Esophagus squamous epithelium (tissue), 5 donors: ENCODE results near the gene UBTD1. TPM values are rescaled to one million over a fixed set of nuclear protein-coding genes. Genes with fewer than 3 reads are reported as not detected.
A peak's percentile ranks its signal among the peaks of the same experiment; 100 is the strongest.

ENCODE experiments used
- DNase-seq: peaks from one replicate; lab custom pipeline; 2025; lab: John Stamatoyannopoulos, UW
- H3K27ac ChIP-seq, 4 donors: fragments of 200-600 bp; sonication (generic); one replicate each; pipeline ENCODE4 v1.5.1; 2016 to 2019; ENCODE audit warnings: mild to moderate bottlenecking in 1 of 4
- H3K27me3 ChIP-seq, 4 donors: fragments of 200-600 bp; sonication (generic); 1 replicate in 3 of 4; 2 replicates in 1 of 4; pipeline versions ENCODE4 v1.5.1 to v1.6.0; 2017 to 2021; ENCODE audit warnings: antibody characterized with exemption in 1 of 4
- H3K36me3 ChIP-seq, 3 donors: fragments of 200-600 bp; sonication (generic); one replicate each; pipeline ENCODE4 v1.5.1; 2016 to 2019
- H3K4me1 ChIP-seq, 3 donors: fragments of 200-600 bp; sonication (generic); one replicate each; pipeline ENCODE4 v1.5.1; 2017 to 2019
- H3K4me3 ChIP-seq, 4 donors: fragments of 200-600 bp; sonication (generic); 1 replicate in 3 of 4; 2 replicates in 1 of 4; pipeline ENCODE4 v1.5.1; 2016 to 2019; ENCODE audit warnings: mild to moderate bottlenecking in 2 of 4, moderate library complexity in 1 of 4
- H3K9me3 ChIP-seq, 3 donors: fragments of 200-600 bp; sonication (generic); one replicate each; pipeline ENCODE4 v1.5.1; 2016 to 2019
- CTCF ChIP-seq, 6 experiments: fragments of 450-650 bp in 4 of 6; fragments of 200-600 bp in 2 of 6; sonication (generic) in 2 of 6; IDR thresholded peaks; one replicate each; pipeline ENCODE4 v1.5.1; 2016 to 2019; ENCODE audit warnings: antibody characterized with exemption in 6 of 6, mild to moderate bottlenecking in 4 of 6, moderate library complexity in 4 of 6
- POLR2A ChIP-seq, 4 donors: fragments of 450-650 bp; IDR thresholded peaks; one replicate each; pipeline ENCODE4 v1.6.1; 2017; ENCODE audit warnings: antibody characterized with exemption in 4 of 4, mild to moderate bottlenecking in 4 of 4, moderate library complexity in 3 of 4
- WGBS, 2 donors: methylation state at CpG; one replicate each; pipeline ENCODE4 v1.1.5; 2018; 5-methylcytosine and 5-hydroxymethylcytosine counted together
- intact Hi-C: fragments of 100-400 bp; cut with DNase I; formaldehyde crosslinking; loops from one replicate; pipeline ENCODE4 v1.15.0; 2022
- total RNA-seq, 4 donors: library from RNA; depleted of rRNA; stranded (reverse); fragments of >200 nt; gene quantifications; one replicate each; pipeline ENCODE4 v1.1.0, GENCODE V29; 2016
- donor health status: DM: yes; HTN: yes; CAD: no.

UBTD1 gene
- total RNA-seq, 4 donors from 2014 or later = 4.3 to 8.5 (median 5.8) TPM

GRCh38 chr10:97534746-97535367 is 36.1 kb downstream of the UBTD1 start:
- Histone ChIP-seq H3K4me3 (no peak overlapping the region), H3K36me3 (no peaks in the 10 kb centered on the region), H3K4me1 (peaks cover 13 to 36% (median 17%) of the 10 kb centered on the region in 3 donors), H3K27ac (no peak overlapping the region), H3K9me3 (no peaks in the 10 kb centered on the region), H3K27me3 (no peaks in the 10 kb centered on the region)
- intact Hi-C loops = no loop called here
- WGBS, 2 donors = 90 to 91% methylated on average over 3 to 5 of the region's 6 CpGs
- DNase-seq = no peak
- peak in 4 of 6 experiments; percentile 19 to 63 (median 34) for TF ChIP-seq CTCF (IDR thresholded peaks at IDR 0.05)
- no peak for TF ChIP-seq POLR2A (IDR thresholded peaks at IDR 0.05)

- Histone ChIP-seq H3K9me3 (no peaks in the 10 kb centered on the region), H3K36me3 (no peaks in the 10 kb centered on the region), H3K4me3 (no peak overlapping the region), H3K4me1 (peaks cover 23 to 58% (median 30%) of the 10 kb centered on the region in 3 donors), H3K27me3 (no peaks in the 10 kb centered on the region), H3K27ac (no peak overlapping the region)
- TF ChIP-seq CTCF (IDR thresholded peaks at IDR 0.05) = no peak
- no peak for TF ChIP-seq POLR2A (IDR thresholded peaks at IDR 0.05)
- DNase-seq = no peak
- intact Hi-C loops = no loop called here
- 93 to 95% methylated on average over 4 to 5 of the region's 5 CpGs for WGBS, 2 donors
These were observed 38.6 kb downstream of the UBTD1 start for GRCh38 chr10:97537186-97537869.

- no peak for TF ChIP-seq CTCF (IDR thresholded peaks at IDR 0.05)
- no peak for TF ChIP-seq POLR2A (IDR thresholded peaks at IDR 0.05)
- Histone ChIP-seq H3K4me3 (no peak overlapping the region), H3K27ac (peak overlapping the region in 3 of 4 donors; percentile 51 to 90 (median 71)), H3K27me3 (no peaks in the 10 kb centered on the region), H3K9me3 (no peaks in the 10 kb centered on the region), H3K4me1 (peaks cover 30 to 63% (median 41%) of the 10 kb centered on the region in 3 donors), H3K36me3 (no peaks in the 10 kb centered on the region)
- WGBS, 2 donors = 49 to 69% methylated on average over 4 of the region's 4 CpGs
- intact Hi-C loops = no loop called here
- no peak for DNase-seq
These were observed 39.7 kb downstream of the UBTD1 start for GRCh38 chr10:97538411-97538810.

GRCh38 chr10:97538839-97539238 is 40.1 kb downstream of the UBTD1 start:
- intact Hi-C loops = no loop called here
- Histone ChIP-seq H3K4me3 (no peak overlapping the region), H3K9me3 (no peaks in the 10 kb centered on the region), H3K27ac (peak overlapping the region; percentile 24 to 90 (median 61)), H3K4me1 (peaks cover 30 to 63% (median 45%) of the 10 kb centered on the region in 3 donors), H3K27me3 (no peaks in the 10 kb centered on the region), H3K36me3 (no peaks in the 10 kb centered on the region)
- DNase-seq = no peak
- WGBS, 2 donors = 69% methylated on average over 3 of the region's 4 CpGs; no CpG with 5 or more reads in 1 of the 2 donors
- TF ChIP-seq CTCF (IDR thresholded peaks at IDR 0.05) (no peak), POLR2A (IDR thresholded peaks at IDR 0.05) (no peak)
